ENCODE data around the gene CYLD. TPM values are rescaled to one million over a fixed set of nuclear protein-coding genes. Genes with fewer than 3 reads are reported as not detected.
A peak's percentile ranks its signal among the peaks of the same experiment; 100 is the strongest.

The CYLD gene
- total RNA-seq, 4 donors from 2014 or later: 31.1 to 77.6 (median 50.2) TPM

GRCh38 chr16:50735629-50736122, 6.2 kb upstream of the CYLD start:
- no peak overlapping the region for H3K27ac ChIP-seq
- 68% methylated on average over 7 of the region's 7 CpGs for WGBS

GRCh38 chr16:50736448-50736847, 5.4 kb upstream of the CYLD start:
- TF ChIP-seq POLR2A (IDR thresholded peaks at IDR 0.05): no peak
- no peak for TF ChIP-seq CTCF (IDR thresholded peaks at IDR 0.05)
- TF ChIP-seq POLR2AphosphoS5 (IDR thresholded peaks at IDR 0.05): no peak
- no peak for TF ChIP-seq EP300 (IDR thresholded peaks at IDR 0.05)
- 83% methylated on average over 9 of the region's 9 CpGs for WGBS
- Histone ChIP-seq H3K4me1 (peaks cover 8% of the 10 kb centered on the region), H3K9me3 (no peaks in the 10 kb centered on the region), H3K27ac (no peak overlapping the region), H3K4me3 (no peak overlapping the region), H3K36me3 (no peaks in the 10 kb centered on the region), H3K27me3 (no peaks in the 10 kb centered on the region)
- no peak for DNase-seq (ENCODE audit: low spot score in 2 of 2)

More at GRCh38 chr16:50735629-50736122, 6.2 kb upstream of the CYLD start:
- Histone ChIP-seq H3K9me3 (no peaks in the 10 kb centered on the region), H3K36me3 (no peaks in the 10 kb centered on the region), H3K4me1 (peaks cover under 1% of the 10 kb centered on the region), H3K4me3 (no peak overlapping the region), H3K27me3 (no peaks in the 10 kb centered on the region)
- no peak for DNase-seq (ENCODE audit: low spot score in 2 of 2)
- TF ChIP-seq POLR2AphosphoS5 (IDR thresholded peaks at IDR 0.05) (no peak), POLR2A (IDR thresholded peaks at IDR 0.05) (no peak), EP300 (IDR thresholded peaks at IDR 0.05) (no peak), CTCF (IDR thresholded peaks at IDR 0.05) (no peak)

- 95% methylated on average over 1 of the region's 1 CpG for WGBS
These were observed 4.4 kb upstream of the CYLD start for GRCh38 chr16:50737420-50737959.

GRCh38 chr16:50739031-50739430, 2.9 kb upstream of the CYLD start:
- no peaks in the 10 kb centered on the region for H3K36me3 ChIP-seq
- peaks cover 19% of the 10 kb centered on the region for H3K4me1 ChIP-seq
- no peaks in the 10 kb centered on the region for H3K27me3 ChIP-seq
- no peak overlapping the region for H3K4me3 ChIP-seq
- H3K27ac ChIP-seq: no peak overlapping the region
- no peaks in the 10 kb centered on the region for H3K9me3 ChIP-seq
- 95% methylated on average over 1 of the region's 1 CpG for WGBS
- TF ChIP-seq POLR2AphosphoS5 (IDR thresholded peaks at IDR 0.05) (no peak), CTCF (IDR thresholded peaks at IDR 0.05) (no peak)
- no peak for DNase-seq (ENCODE audit: low spot score in 2 of 2)

More at GRCh38 chr16:50737420-50737959, 4.4 kb upstream of the CYLD start:
- no peak overlapping the region for H3K4me3 ChIP-seq
- no peak for DNase-seq (ENCODE audit: low spot score in 2 of 2)
- no peaks in the 10 kb centered on the region for H3K27me3 ChIP-seq
- no peaks in the 10 kb centered on the region for H3K36me3 ChIP-seq
- TF ChIP-seq CTCF (IDR thresholded peaks at IDR 0.05): no peak
- TF ChIP-seq POLR2AphosphoS5 (IDR thresholded peaks at IDR 0.05): no peak
- no peak for TF ChIP-seq POLR2A (IDR thresholded peaks at IDR 0.05)
- no peak for TF ChIP-seq EP300 (IDR thresholded peaks at IDR 0.05)
- H3K9me3 ChIP-seq: no peaks in the 10 kb centered on the region
- peaks cover 8% of the 10 kb centered on the region for H3K4me1 ChIP-seq
- H3K27ac ChIP-seq: no peak overlapping the region

- TF ChIP-seq EP300 (IDR thresholded peaks at IDR 0.05) (no peak), POLR2AphosphoS5 (IDR thresholded peaks at IDR 0.05) (no peak), CTCF (IDR thresholded peaks at IDR 0.05) (no peak), POLR2A (IDR thresholded peaks at IDR 0.05) (no peak)
- Histone ChIP-seq H3K4me1 (peaks cover 29% of the 10 kb centered on the region), H3K4me3 (no peak overlapping the region), H3K27ac (peak overlapping the region; percentile 81), H3K27me3 (no peaks in the 10 kb centered on the region), H3K36me3 (no peaks in the 10 kb centered on the region), H3K9me3 (no peaks in the 10 kb centered on the region)
- no peak for DNase-seq (ENCODE audit: low spot score in 2 of 2)
- 44% methylated on average over 1 of the region's 1 CpG for WGBS
These were observed 1.1 kb upstream of the CYLD start for GRCh38 chr16:50740736-50741135.

Measured in suprapubic skin (tissue), 4 donors.